Stimulated activated memory B cell treated with anti-CD40 and anti-IgM and Interleukin-4, amounts not matched to agents 10 μg/mL and 1 μg/mL and 100 μg/mL, for 72 hours (primary cell): ENCODE data around the gene AGBL4.
"Not testable (repeated sequence)": the region's sequence is repeated elsewhere in the genome, so short reads cannot be mapped to it uniquely, and the experiment has no call there.

Source experiments
- ATAC-seq: fragments of 150-1000 bp; cut with Tn5 transposase; 2 replicates; pipeline ENCODE4 v1.10.0; 2021
- H3K27ac Mint-ChIP-seq: one replicate; pipeline ENCODE4 v1.8.0; 2022; ENCODE audit warnings: mild to moderate bottlenecking, mixed read lengths
- H3K27me3 Mint-ChIP-seq: one replicate; pipeline ENCODE4 v1.8.0; 2022; ENCODE audit warnings: mixed read lengths
- H3K36me3 Mint-ChIP-seq: one replicate; pipeline ENCODE4 v1.8.0; 2022; ENCODE audit warnings: mixed read lengths
- H3K4me1 Mint-ChIP-seq: one replicate; pipeline ENCODE4 v1.8.0; 2022; ENCODE audit warnings: mixed read lengths
- H3K4me3 Mint-ChIP-seq: one replicate; pipeline ENCODE4 v1.8.0; 2022; ENCODE audit warnings: mild to moderate bottlenecking, moderate library complexity, mixed read lengths
- H3K9me3 Mint-ChIP-seq: one replicate; pipeline ENCODE4 v1.8.0; 2022; ENCODE audit warnings: mixed read lengths

AGBL4 gene

GRCh38 chr1:48536477-48536876 is 1487.3 kb downstream of the AGBL4 start:
- Mint-ChIP-seq H3K27ac (no peak overlapping the region), H3K27me3 (no peaks in the 10 kb centered on the region), H3K9me3 (no peaks in the 10 kb centered on the region), H3K4me3 (no peak overlapping the region), H3K4me1 (no peaks in the 10 kb centered on the region), H3K36me3 (no peaks in the 10 kb centered on the region)
- no peak for ATAC-seq

GRCh38 chr1:48532976-48533375 is 1490.8 kb downstream of the AGBL4 start:
- peaks cover 4% of the 10 kb centered on the region for H3K27me3 Mint-ChIP-seq
- no peaks in the 10 kb centered on the region for H3K4me1 Mint-ChIP-seq
- H3K27ac Mint-ChIP-seq, result no peak overlapping the region
- no peaks in the 10 kb centered on the region for H3K9me3 Mint-ChIP-seq
- no peaks in the 10 kb centered on the region for H3K36me3 Mint-ChIP-seq
- no peak for ATAC-seq
- no peak overlapping the region for H3K4me3 Mint-ChIP-seq

- Mint-ChIP-seq H3K4me3 (no peak overlapping the region), H3K4me1 (no peaks in the 10 kb centered on the region), H3K9me3 (no peaks in the 10 kb centered on the region), H3K27me3 (peaks cover 16% of the 10 kb centered on the region), H3K27ac (no peak overlapping the region), H3K36me3 (no peaks in the 10 kb centered on the region)
- peak; percentile 54 for ATAC-seq
Measured at GRCh38 chr1:48530727-48531351, 1492.9 kb downstream of the AGBL4 start.

- H3K4me1 Mint-ChIP-seq, result no peaks in the 10 kb centered on the region
- no peak overlapping the region for H3K4me3 Mint-ChIP-seq
- no peak for ATAC-seq
- H3K27me3 Mint-ChIP-seq, result peaks cover 16% of the 10 kb centered on the region
- H3K9me3 Mint-ChIP-seq, result no peaks in the 10 kb centered on the region
- no peak overlapping the region for H3K27ac Mint-ChIP-seq
- H3K36me3 Mint-ChIP-seq, result no peaks in the 10 kb centered on the region
Measured at GRCh38 chr1:48527051-48527450, 1496.7 kb downstream of the AGBL4 start.

GRCh38 chr1:48526008-48526710 is 1497.6 kb downstream of the AGBL4 start:
- Mint-ChIP-seq H3K4me1 (no peaks in the 10 kb centered on the region), H3K9me3 (no peaks in the 10 kb centered on the region), H3K27me3 (peaks cover 16% of the 10 kb centered on the region), H3K27ac (no peak overlapping the region), H3K36me3 (no peaks in the 10 kb centered on the region), H3K4me3 (no peak overlapping the region)
- ATAC-seq, result no peak

GRCh38 chr1:48524892-48525467 is 1498.8 kb downstream of the AGBL4 start:
- H3K9me3 Mint-ChIP-seq, result no peaks in the 10 kb centered on the region
- no peak for ATAC-seq
- no peak overlapping the region for H3K27ac Mint-ChIP-seq

GRCh38 chr1:48523558-48523957 is 1500.2 kb downstream of the AGBL4 start:
- ATAC-seq, result no peak
- Mint-ChIP-seq H3K27ac (no peak overlapping the region), H3K27me3 (peaks cover 29% of the 10 kb centered on the region), H3K4me3 (no peak overlapping the region), H3K4me1 (no peaks in the 10 kb centered on the region), H3K9me3 (no peaks in the 10 kb centered on the region), H3K36me3 (no peaks in the 10 kb centered on the region)

More at GRCh38 chr1:48524892-48525467, 1498.8 kb downstream of the AGBL4 start:
- Mint-ChIP-seq H3K4me3 (no peak overlapping the region), H3K27me3 (peaks cover 16% of the 10 kb centered on the region), H3K4me1 (no peaks in the 10 kb centered on the region), H3K36me3 (no peaks in the 10 kb centered on the region)

- H3K4me1 Mint-ChIP-seq, H3K9me3 Mint-ChIP-seq, H3K27ac Mint-ChIP-seq, ATAC-seq, H3K36me3 Mint-ChIP-seq, H3K4me3 Mint-ChIP-seq: not testable (repeated sequence)
- peaks cover 24% of the 10 kb centered on the region for H3K27me3 Mint-ChIP-seq
Measured at GRCh38 chr1:48519896-48520295, 1503.9 kb downstream of the AGBL4 start.

GRCh38 chr1:48506870-48507269 is 1516.9 kb downstream of the AGBL4 start:
- ATAC-seq, result no peak
- Mint-ChIP-seq H3K27ac (no peak overlapping the region), H3K9me3 (no peaks in the 10 kb centered on the region), H3K4me1 (no peaks in the 10 kb centered on the region), H3K36me3 (no peaks in the 10 kb centered on the region), H3K4me3 (no peak overlapping the region), H3K27me3 (peaks cover 20% of the 10 kb centered on the region)

GRCh38 chr1:48500541-48501450 is 1523.0 kb downstream of the AGBL4 start:
- no peaks in the 10 kb centered on the region for H3K27me3 Mint-ChIP-seq
- H3K4me3 Mint-ChIP-seq, result no peak overlapping the region
- ATAC-seq, result no peak
- no peaks in the 10 kb centered on the region for H3K9me3 Mint-ChIP-seq
- no peak overlapping the region for H3K27ac Mint-ChIP-seq
- peaks cover 11% of the 10 kb centered on the region for H3K4me1 Mint-ChIP-seq
- H3K36me3 Mint-ChIP-seq, result no peaks in the 10 kb centered on the region

- H3K27me3 Mint-ChIP-seq, result peaks cover 4% of the 10 kb centered on the region
- H3K36me3 Mint-ChIP-seq, result no peaks in the 10 kb centered on the region
- no peaks in the 10 kb centered on the region for H3K9me3 Mint-ChIP-seq
- H3K27ac Mint-ChIP-seq, result no peak overlapping the region
- H3K4me1 Mint-ChIP-seq, result peaks cover 11% of the 10 kb centered on the region
- H3K4me3 Mint-ChIP-seq, result no peak overlapping the region
- no peak for ATAC-seq
Measured at GRCh38 chr1:48499211-48499735, 1524.5 kb downstream of the AGBL4 start.

- peak overlapping the region; percentile 40 for H3K4me3 Mint-ChIP-seq
- peak; percentile 75 for ATAC-seq
- H3K4me1 Mint-ChIP-seq, result peaks cover 11% of the 10 kb centered on the region
- no peak overlapping the region for H3K27ac Mint-ChIP-seq
- H3K27me3 Mint-ChIP-seq, result peaks cover 14% of the 10 kb centered on the region
- H3K9me3 Mint-ChIP-seq, result no peaks in the 10 kb centered on the region
- H3K36me3 Mint-ChIP-seq, result no peaks in the 10 kb centered on the region
Measured at GRCh38 chr1:48498096-48498791, 1525.5 kb downstream of the AGBL4 start.

GRCh38 chr1:48495911-48496310 is 1527.8 kb downstream of the AGBL4 start:
- no peak for ATAC-seq
- Mint-ChIP-seq H3K4me1 (peaks cover 11% of the 10 kb centered on the region), H3K27me3 (peaks cover 18% of the 10 kb centered on the region), H3K4me3 (no peak overlapping the region), H3K9me3 (no peaks in the 10 kb centered on the region), H3K36me3 (no peaks in the 10 kb centered on the region), H3K27ac (no peak overlapping the region)

GRCh38 chr1:48495166-48495565 is 1528.6 kb downstream of the AGBL4 start:
- peaks cover 11% of the 10 kb centered on the region for H3K4me1 Mint-ChIP-seq
- H3K4me3 Mint-ChIP-seq, result no peak overlapping the region
- H3K9me3 Mint-ChIP-seq, result no peaks in the 10 kb centered on the region
- no peak for ATAC-seq
- no peak overlapping the region for H3K27ac Mint-ChIP-seq
- H3K27me3 Mint-ChIP-seq, result peaks cover 21% of the 10 kb centered on the region
- no peaks in the 10 kb centered on the region for H3K36me3 Mint-ChIP-seq
